Measurements from ENCODE around the gene SENP6.
"Not testable (repeated sequence)": the region's sequence is repeated elsewhere in the genome, so short reads cannot be mapped to it uniquely, and the experiment has no call there.

SENP6 gene

DNA sequence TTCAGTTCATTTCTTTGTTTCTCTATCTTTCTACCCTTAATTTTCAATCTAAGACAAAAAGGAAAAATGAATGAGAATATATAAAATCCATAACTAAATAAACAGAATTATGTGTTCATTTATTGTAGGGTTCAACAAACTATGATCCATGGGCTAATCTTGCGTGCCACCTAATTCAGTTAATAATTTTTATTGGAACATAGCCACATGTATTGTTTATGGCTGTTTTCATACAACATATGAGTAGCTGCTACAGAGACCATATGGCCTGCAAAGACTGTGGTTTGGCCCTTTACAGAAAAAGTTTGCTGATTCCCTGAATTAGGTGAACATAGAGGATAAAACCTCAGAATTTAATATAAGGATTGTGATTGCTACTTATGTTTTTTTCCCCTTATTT, 21.8 kb downstream of the SENP6 start:
- H3K27ac ChIP-seq (ENCODE audit: low read length): no peak overlapping the region
- no peaks in the 10 kb centered on the region for H3K9me3 ChIP-seq (ENCODE audit: control insufficient read depth in 1 of 2, low read length in 2 of 2)
- H3K4me1 ChIP-seq (ENCODE audit: control insufficient read depth in 1 of 2, insufficient read depth in 2 of 2, low read length in 2 of 2): peaks cover 6 to 25% of the 10 kb centered on the region in 2 donors
- peaks cover 3 to 11% of the 10 kb centered on the region in 2 donors for H3K36me3 ChIP-seq (ENCODE audit: control insufficient read depth in 1 of 2, insufficient read depth in 2 of 2, low read length in 2 of 2)
- no peaks in the 10 kb centered on the region for H3K27me3 ChIP-seq (ENCODE audit: low read depth, low read length)
- H3K4me3 ChIP-seq (ENCODE audit: low read depth in 1 of 2, low read length in 2 of 2): no peak overlapping the region

DNA sequence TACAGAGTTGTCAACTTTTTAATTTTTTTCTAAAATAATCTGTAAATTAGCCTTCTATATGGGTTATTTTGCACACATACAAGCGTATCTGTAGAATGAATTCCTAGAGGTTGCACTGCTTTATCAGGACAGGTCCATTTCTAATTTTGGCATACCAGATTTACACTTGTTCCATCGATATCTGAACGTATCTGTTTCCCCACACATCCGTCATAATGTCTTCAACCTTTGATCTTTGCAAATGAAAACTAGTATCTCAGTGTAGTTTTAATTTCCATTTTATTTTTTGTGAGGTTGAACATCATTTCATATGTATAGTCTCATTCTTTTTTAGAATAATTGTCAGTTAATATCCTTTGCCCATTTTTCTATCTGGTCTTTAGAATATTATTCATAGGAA, 22.7 kb downstream of the SENP6 start:
- H3K27ac ChIP-seq (ENCODE audit: low read length): no peak overlapping the region
- no peak overlapping the region for H3K4me3 ChIP-seq (ENCODE audit: low read depth in 1 of 2, low read length in 2 of 2)
- peaks cover 3 to 25% of the 10 kb centered on the region in 2 donors for H3K4me1 ChIP-seq (ENCODE audit: control insufficient read depth in 1 of 2, insufficient read depth in 2 of 2, low read length in 2 of 2)
- H3K36me3 ChIP-seq (ENCODE audit: control insufficient read depth in 1 of 2, insufficient read depth in 2 of 2, low read length in 2 of 2): peaks cover 3 to 11% of the 10 kb centered on the region in 2 donors
- no peaks in the 10 kb centered on the region for H3K9me3 ChIP-seq (ENCODE audit: control insufficient read depth in 1 of 2, low read length in 2 of 2)
- no peaks in the 10 kb centered on the region for H3K27me3 ChIP-seq (ENCODE audit: low read depth, low read length)

DNA sequence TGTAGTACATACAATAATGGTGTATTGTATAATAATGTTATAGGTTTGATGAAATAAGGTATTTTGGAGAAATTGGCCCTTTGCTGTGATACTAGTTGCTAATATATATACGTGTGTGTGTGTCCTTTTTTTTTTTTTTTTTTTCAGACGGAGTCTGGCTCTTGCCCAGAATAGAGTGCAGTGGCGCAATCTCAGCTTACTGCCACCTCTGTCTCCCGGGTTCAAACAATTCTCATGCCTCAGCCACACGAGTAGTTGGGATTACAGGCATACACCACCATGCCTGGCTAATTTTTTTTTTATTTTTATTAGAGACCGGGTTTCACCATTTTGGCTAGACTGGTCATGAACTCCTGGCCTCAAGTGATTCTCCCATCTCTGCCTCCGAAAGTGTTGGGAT, 23.3 kb downstream of the SENP6 start:
- no peak overlapping the region for H3K27ac ChIP-seq (ENCODE audit: low read length)
- peaks cover 0 to 21% of the 10 kb centered on the region in 2 donors for H3K4me1 ChIP-seq (ENCODE audit: control insufficient read depth in 1 of 2, insufficient read depth in 2 of 2, low read length in 2 of 2)
- H3K27me3 ChIP-seq (ENCODE audit: low read depth, low read length): no peaks in the 10 kb centered on the region
- no peaks in the 10 kb centered on the region for H3K9me3 ChIP-seq (ENCODE audit: control insufficient read depth in 1 of 2, low read length in 2 of 2)
- no peak overlapping the region for H3K4me3 ChIP-seq (ENCODE audit: low read depth in 1 of 2, low read length in 2 of 2)
- H3K36me3 ChIP-seq (ENCODE audit: control insufficient read depth in 1 of 2, insufficient read depth in 2 of 2, low read length in 2 of 2): peaks cover 3 to 11% of the 10 kb centered on the region in 2 donors

DNA sequence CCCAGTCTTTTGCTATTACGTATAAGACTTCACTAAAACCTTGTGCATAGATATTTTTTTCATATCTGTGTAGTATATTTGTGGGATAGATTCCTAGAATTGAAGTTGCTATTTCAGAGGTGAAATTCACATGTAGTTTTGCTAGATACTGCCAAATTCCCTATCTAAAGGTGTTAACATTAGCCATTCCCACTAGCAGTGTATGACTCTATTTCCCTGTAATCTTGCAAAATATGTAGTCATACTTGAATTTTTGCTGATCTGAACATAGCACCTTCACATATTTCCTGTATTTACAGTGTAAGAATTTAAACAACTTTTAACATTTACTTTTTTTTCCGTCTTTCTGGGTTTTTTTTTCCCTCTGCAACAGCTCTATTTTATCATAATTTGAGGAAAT, 24.9 kb downstream of the SENP6 start:
- H3K27ac ChIP-seq (ENCODE audit: low read length): no peak overlapping the region
- H3K36me3 ChIP-seq (ENCODE audit: control insufficient read depth in 1 of 2, insufficient read depth in 2 of 2, low read length in 2 of 2): peaks cover 11 to 12% of the 10 kb centered on the region in 2 donors
- peaks cover 0 to 6% of the 10 kb centered on the region in 2 donors for H3K4me1 ChIP-seq (ENCODE audit: control insufficient read depth in 1 of 2, insufficient read depth in 2 of 2, low read length in 2 of 2)
- no peaks in the 10 kb centered on the region for H3K27me3 ChIP-seq (ENCODE audit: low read depth, low read length)
- H3K9me3 ChIP-seq (ENCODE audit: control insufficient read depth in 1 of 2, low read length in 2 of 2): no peaks in the 10 kb centered on the region
- H3K4me3 ChIP-seq (ENCODE audit: low read depth in 1 of 2, low read length in 2 of 2): no peak overlapping the region

DNA sequence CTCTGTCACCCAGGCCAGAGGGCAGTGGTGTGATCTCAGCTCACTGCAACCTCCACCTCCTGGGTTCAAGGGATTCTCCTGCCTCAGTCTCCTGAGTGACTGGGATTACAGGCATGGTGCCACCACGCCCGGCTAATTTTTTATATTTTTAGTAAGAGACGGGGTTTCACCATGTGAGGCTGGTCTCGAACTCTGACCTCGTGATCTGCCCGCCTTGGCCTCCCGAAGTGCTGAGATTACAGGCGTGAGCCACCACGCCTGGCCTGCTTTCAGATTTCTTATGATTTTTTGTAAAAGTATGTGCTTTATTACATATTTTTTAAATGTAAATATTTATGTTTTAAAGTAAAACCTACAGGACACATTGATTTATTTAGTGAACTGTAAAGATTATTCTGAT, 26.0 kb downstream of the SENP6 start:
- not testable (repeated sequence) for H3K4me3 ChIP-seq (ENCODE audit: low read depth in 1 of 2, low read length in 2 of 2); H3K27ac ChIP-seq (ENCODE audit: low read length); H3K9me3 ChIP-seq (ENCODE audit: control insufficient read depth in 1 of 2, low read length in 2 of 2); H3K27me3 ChIP-seq (ENCODE audit: low read depth, low read length)
- Histone ChIP-seq H3K36me3 (ENCODE audit: control insufficient read depth in 1 of 2, insufficient read depth in 2 of 2, low read length in 2 of 2) (peaks cover 11 to 17% of the 10 kb centered on the region in 2 donors), H3K4me1 (ENCODE audit: control insufficient read depth in 1 of 2, insufficient read depth in 2 of 2, low read length in 2 of 2) (peaks cover 0 to 13% of the 10 kb centered on the region in 2 donors)

DNA sequence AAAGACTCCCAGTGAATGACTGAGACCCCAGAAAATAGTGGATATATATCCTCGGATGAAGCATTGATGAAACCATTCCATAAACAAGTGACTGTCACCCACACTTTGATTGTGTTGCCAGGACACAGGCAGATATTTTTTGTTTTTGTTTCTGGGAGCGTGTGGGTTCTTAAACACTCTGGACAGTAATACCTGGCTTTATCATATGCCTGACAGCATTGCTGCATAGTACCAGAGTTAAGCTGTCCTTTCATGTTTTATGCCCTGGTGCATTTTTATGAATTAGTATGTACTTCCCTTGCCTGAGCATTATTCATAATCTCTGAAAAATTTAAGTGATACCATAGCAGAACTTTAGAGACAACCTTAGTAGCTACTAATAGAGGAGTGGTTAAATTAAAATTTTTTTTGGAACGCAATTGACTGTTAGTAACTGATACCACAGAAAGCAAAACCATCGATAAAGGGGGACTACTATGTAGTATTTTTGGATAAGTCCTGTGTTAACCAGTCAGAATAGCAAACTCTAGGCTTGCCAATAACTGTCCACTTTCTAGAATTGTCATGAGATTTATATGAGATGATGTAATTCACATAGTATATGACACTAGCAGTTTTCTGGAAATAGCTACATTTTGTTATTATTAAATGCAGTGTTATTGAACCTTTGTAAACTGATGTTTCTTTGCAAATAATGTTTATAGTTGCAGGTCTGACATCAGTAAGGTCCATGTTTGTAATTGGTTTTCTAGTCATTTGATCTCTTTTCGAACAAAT, 30.4 kb downstream of the SENP6 start:
- H3K27ac ChIP-seq (ENCODE audit: low read length): no peak overlapping the region
- H3K4me3 ChIP-seq (ENCODE audit: low read depth in 1 of 2, low read length in 2 of 2): no peak overlapping the region
- H3K9me3 ChIP-seq (ENCODE audit: control insufficient read depth in 1 of 2, low read length in 2 of 2): no peaks in the 10 kb centered on the region
- H3K4me1 ChIP-seq (ENCODE audit: control insufficient read depth in 1 of 2, insufficient read depth in 2 of 2, low read length in 2 of 2): peaks cover 4 to 17% of the 10 kb centered on the region in 2 donors
- H3K36me3 ChIP-seq (ENCODE audit: control insufficient read depth in 1 of 2, insufficient read depth in 2 of 2, low read length in 2 of 2): peaks cover 8 to 46% of the 10 kb centered on the region in 2 donors
- H3K27me3 ChIP-seq (ENCODE audit: low read depth, low read length): no peaks in the 10 kb centered on the region

DNA sequence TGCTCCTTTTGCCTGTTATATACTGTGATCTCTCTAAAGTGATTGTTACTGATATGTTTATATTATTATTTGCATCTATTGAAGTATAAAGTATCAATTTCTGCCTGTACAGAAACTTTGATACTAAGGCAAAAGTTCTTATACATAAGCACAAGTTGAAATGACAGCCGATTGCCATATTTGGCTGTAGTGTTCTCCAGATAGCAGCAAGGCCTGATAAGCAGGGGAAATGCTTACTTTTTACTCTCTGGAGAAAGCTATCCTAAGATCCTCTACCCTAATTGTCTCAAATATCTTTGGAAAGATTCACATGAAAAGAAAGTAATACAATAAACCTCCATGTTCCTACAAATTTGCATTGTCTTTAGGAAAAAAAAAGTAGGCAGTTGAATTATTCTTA, 31.4 kb downstream of the SENP6 start:
- Histone ChIP-seq H3K9me3 (ENCODE audit: control insufficient read depth in 1 of 2, low read length in 2 of 2) (no peaks in the 10 kb centered on the region), H3K36me3 (ENCODE audit: control insufficient read depth in 1 of 2, insufficient read depth in 2 of 2, low read length in 2 of 2) (peaks cover 8 to 46% of the 10 kb centered on the region in 2 donors), H3K4me3 (ENCODE audit: low read depth in 1 of 2, low read length in 2 of 2) (no peak overlapping the region), H3K4me1 (ENCODE audit: control insufficient read depth in 1 of 2, insufficient read depth in 2 of 2, low read length in 2 of 2) (peaks cover 4 to 17% of the 10 kb centered on the region in 2 donors), H3K27ac (ENCODE audit: low read length) (no peak overlapping the region), H3K27me3 (ENCODE audit: low read depth, low read length) (no peaks in the 10 kb centered on the region)

DNA sequence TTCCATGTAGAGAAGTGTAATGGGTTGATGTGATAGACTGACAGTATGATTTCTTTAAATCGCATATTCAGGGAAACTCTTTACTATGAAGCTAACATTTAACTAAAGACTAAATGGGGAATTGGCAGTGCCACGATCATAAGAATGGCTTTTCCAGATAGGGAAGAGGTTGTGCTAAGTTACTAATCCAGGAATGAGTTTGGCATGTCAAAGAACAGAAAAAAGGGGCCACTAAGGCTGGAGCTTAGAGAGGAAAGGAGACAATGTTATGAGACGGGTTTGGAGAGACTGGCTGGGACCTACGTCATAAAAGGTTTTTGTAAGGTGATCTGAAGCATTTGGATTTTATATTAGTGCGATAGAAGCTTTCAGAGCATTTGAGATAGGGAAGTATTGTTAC, 40.6 kb downstream of the SENP6 start:
- H3K4me1 ChIP-seq (ENCODE audit: control insufficient read depth in 1 of 2, insufficient read depth in 2 of 2, low read length in 2 of 2): no peaks in the 10 kb centered on the region
- H3K27me3 ChIP-seq (ENCODE audit: low read depth, low read length): no peaks in the 10 kb centered on the region
- H3K9me3 ChIP-seq (ENCODE audit: control insufficient read depth in 1 of 2, low read length in 2 of 2): no peaks in the 10 kb centered on the region
- peaks cover 10 to 32% of the 10 kb centered on the region in 2 donors for H3K36me3 ChIP-seq (ENCODE audit: control insufficient read depth in 1 of 2, insufficient read depth in 2 of 2, low read length in 2 of 2)
- no peak overlapping the region for H3K4me3 ChIP-seq (ENCODE audit: low read depth in 1 of 2, low read length in 2 of 2)
- H3K27ac ChIP-seq (ENCODE audit: low read length): no peak overlapping the region

DNA sequence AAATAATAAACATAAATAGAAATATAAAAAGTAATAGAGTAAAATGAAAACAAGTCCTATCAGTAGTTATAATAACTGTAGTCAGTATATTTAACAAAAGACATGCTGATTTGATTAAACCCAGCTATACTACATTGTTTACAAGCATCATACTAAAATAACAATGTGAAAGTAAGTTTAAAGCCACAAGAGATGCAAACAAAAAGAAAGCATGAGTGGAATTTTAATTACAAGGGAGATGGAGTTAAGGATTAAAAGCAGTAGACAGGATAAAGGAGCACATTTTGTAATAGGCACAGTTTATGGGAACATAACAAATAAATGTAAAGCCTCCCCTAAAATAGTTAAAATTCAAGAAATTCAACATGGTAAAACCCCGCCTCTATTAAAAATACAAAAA, 41.5 kb downstream of the SENP6 start:
- Histone ChIP-seq H3K4me1 (ENCODE audit: control insufficient read depth in 1 of 2, insufficient read depth in 2 of 2, low read length in 2 of 2) (no peaks in the 10 kb centered on the region), H3K27me3 (ENCODE audit: low read depth, low read length) (no peaks in the 10 kb centered on the region), H3K4me3 (ENCODE audit: low read depth in 1 of 2, low read length in 2 of 2) (no peak overlapping the region), H3K36me3 (ENCODE audit: control insufficient read depth in 1 of 2, insufficient read depth in 2 of 2, low read length in 2 of 2) (peaks cover 10 to 32% of the 10 kb centered on the region in 2 donors), H3K27ac (ENCODE audit: low read length) (no peak overlapping the region), H3K9me3 (ENCODE audit: control insufficient read depth in 1 of 2, low read length in 2 of 2) (no peaks in the 10 kb centered on the region)

DNA sequence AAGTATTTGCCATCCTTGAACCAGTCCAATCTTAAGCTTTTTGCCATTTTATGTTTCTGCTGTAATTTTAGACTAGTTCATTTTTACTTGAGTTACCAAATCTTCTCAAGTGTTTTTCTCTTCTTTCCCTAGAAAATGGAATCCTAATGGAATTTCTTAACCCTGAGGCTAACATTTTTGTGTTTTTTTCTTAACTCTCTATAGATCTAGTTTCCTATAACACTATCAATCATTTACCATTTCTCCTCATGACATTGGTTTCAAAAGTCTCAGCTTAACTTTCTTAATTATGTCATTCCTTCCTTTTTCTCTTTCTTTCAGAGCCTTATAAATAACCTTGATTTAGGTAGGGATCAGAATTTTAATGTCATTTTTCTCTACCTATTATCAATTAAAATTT, 54.8 kb downstream of the SENP6 start:
- Histone ChIP-seq H3K36me3 (ENCODE audit: control insufficient read depth in 1 of 2, insufficient read depth in 2 of 2, low read length in 2 of 2) (peaks cover 12 to 44% of the 10 kb centered on the region in 2 donors), H3K27ac (ENCODE audit: low read length) (no peak overlapping the region), H3K9me3 (ENCODE audit: control insufficient read depth in 1 of 2, low read length in 2 of 2) (no peaks in the 10 kb centered on the region), H3K27me3 (ENCODE audit: low read depth, low read length) (no peaks in the 10 kb centered on the region), H3K4me1 (ENCODE audit: control insufficient read depth in 1 of 2, insufficient read depth in 2 of 2, low read length in 2 of 2) (no peaks in the 10 kb centered on the region), H3K4me3 (ENCODE audit: low read depth in 1 of 2, low read length in 2 of 2) (no peak overlapping the region)

DNA sequence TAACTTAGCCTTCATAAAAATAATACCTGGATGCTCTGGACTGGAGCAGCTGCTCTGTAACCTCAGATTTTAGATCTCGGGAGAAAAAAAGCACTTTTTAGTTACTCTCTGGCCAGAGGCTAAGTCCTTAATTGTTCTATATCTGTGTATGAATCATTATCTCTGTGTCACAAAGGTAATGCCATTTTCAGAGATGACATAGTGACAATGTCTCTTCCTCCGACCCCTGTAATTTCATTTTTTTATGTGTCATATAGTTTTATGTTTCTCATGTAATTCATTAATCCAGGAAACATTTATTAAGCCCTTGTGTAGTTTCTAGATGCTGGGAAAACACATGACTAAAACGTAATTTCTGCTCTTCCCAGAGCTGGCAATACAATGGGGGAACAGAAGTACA, 55.6 kb downstream of the SENP6 start:
- Histone ChIP-seq H3K4me3 (ENCODE audit: low read depth in 1 of 2, low read length in 2 of 2) (no peak overlapping the region), H3K27me3 (ENCODE audit: low read depth, low read length) (no peaks in the 10 kb centered on the region), H3K36me3 (ENCODE audit: control insufficient read depth in 1 of 2, insufficient read depth in 2 of 2, low read length in 2 of 2) (peaks cover 12 to 40% of the 10 kb centered on the region in 2 donors), H3K4me1 (ENCODE audit: control insufficient read depth in 1 of 2, insufficient read depth in 2 of 2, low read length in 2 of 2) (no peaks in the 10 kb centered on the region), H3K27ac (ENCODE audit: low read length) (no peak overlapping the region), H3K9me3 (ENCODE audit: control insufficient read depth in 1 of 2, low read length in 2 of 2) (no peaks in the 10 kb centered on the region)

DNA sequence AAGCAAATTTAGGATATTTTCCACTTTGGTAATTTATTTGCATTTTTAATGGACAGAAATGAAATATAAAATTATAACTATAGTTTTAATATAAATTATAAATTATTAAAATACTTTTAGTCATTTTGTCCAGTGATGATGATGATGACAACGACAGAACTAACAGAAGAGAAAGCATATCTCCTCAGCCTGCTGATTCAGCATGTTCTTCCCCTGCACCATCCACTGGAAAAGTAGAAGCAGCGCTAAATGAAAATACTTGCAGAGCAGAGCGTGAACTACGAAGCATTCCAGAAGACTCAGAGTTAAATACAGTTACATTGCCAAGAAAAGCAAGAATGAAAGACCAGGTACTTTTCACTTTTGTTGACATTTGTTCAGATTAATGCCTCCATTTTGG, 64.9 kb downstream of the SENP6 start:
- no peak overlapping the region for H3K27ac ChIP-seq (ENCODE audit: low read length)
- H3K36me3 ChIP-seq (ENCODE audit: control insufficient read depth in 1 of 2, insufficient read depth in 2 of 2, low read length in 2 of 2): peaks cover 24 to 28% of the 10 kb centered on the region in 2 donors
- no peaks in the 10 kb centered on the region for H3K27me3 ChIP-seq (ENCODE audit: low read depth, low read length)
- H3K9me3 ChIP-seq (ENCODE audit: control insufficient read depth in 1 of 2, low read length in 2 of 2): no peaks in the 10 kb centered on the region
- H3K4me1 ChIP-seq (ENCODE audit: control insufficient read depth in 1 of 2, insufficient read depth in 2 of 2, low read length in 2 of 2): no peaks in the 10 kb centered on the region
- H3K4me3 ChIP-seq (ENCODE audit: low read depth in 1 of 2, low read length in 2 of 2): no peak overlapping the region

Data from muscle layer of duodenum (tissue), 2 donors.